HG03064 (cell line): Measurements from ENCODE around the gene BBOF1.
A peak's percentile ranks its signal among the peaks of the same experiment; 100 is the strongest.
"Not testable (repeated sequence)": the region's sequence is repeated elsewhere in the genome, so short reads cannot be mapped to it uniquely, and the experiment has no call there.

Source experiments
- ATAC-seq: cut with Tn5 transposase; IDR thresholded peaks from one replicate; pipeline ENCODE4 v1.9.1; 2021; ENCODE audit warnings: low read depth; ENCODE audit not compliant: unreplicated experiment

The BBOF1 gene

DNA sequence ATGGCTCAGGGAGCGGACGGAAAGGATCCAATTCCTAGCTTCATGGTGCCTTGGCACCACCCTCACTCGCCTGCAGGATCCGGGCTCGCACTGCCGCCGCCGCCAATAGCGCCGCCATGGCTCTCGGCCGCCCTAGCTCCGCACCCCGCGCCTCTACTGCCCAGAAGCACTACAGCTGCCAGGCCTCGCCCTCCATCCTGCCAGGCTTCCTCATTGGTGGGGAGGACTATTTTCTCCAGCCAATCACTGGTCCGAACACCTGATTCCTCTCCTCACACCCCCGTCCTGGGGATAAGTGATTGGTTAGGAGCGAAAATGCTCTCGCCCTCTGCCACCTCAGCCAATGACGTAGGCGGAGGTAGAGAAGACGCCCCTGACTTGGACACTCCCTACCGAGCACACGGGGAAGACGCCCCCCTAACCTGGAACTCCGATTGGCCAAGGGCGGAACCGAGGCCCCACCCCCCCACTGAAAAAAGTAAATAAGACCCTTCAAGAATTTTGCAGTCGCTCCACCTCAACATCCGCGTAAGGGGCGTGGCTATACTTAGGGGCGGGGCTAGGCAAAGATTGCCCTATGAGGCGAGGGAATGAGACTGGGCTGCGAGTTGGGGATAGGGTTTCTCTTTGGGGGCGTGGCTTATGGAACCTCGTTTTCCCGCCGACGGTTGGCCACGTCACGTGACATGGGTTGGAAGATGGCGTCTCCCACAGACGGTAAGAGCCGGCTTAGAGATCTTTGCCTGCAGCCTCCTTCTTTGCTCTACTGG, 65.3 kb downstream of the BBOF1 start, which contains the start of the genes ALDH6A1 and LIN52:
Gene ALDH6A1 (minus strand): TSS at position 177 of the 770 bp plus-strand sequence. CDS start 59 bp downstream, at position 118.
Gene LIN52 (plus strand): TSS at position 680 of the 770 bp plus-strand sequence. CDS start 19 bp downstream, at position 699.
- ATAC-seq = peak; percentile 94

- no peak for ATAC-seq
Observed at GRCh38 chr14:74085047-74085637, 66.0 kb downstream of the BBOF1 start.

DNA sequence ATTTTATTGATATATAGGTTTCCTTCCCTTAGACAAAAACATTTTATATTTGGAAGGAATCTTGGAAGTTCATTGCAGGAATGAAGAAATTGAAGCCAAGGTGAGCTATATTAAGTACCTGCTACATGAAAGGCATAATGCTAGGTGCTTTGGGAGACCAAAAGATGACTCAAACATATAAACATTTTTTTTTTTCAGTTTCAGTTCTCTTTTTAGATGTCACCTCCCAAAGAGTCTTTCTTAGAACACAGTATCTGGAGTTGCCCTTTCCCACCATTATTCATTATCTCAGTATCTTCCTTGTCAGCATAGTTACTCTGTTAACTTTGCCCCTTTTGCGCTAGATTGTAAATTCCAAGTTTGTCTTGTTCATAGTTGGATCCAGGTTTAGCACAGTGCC, 66.7 kb downstream of the BBOF1 start:
- no peak for ATAC-seq

DNA sequence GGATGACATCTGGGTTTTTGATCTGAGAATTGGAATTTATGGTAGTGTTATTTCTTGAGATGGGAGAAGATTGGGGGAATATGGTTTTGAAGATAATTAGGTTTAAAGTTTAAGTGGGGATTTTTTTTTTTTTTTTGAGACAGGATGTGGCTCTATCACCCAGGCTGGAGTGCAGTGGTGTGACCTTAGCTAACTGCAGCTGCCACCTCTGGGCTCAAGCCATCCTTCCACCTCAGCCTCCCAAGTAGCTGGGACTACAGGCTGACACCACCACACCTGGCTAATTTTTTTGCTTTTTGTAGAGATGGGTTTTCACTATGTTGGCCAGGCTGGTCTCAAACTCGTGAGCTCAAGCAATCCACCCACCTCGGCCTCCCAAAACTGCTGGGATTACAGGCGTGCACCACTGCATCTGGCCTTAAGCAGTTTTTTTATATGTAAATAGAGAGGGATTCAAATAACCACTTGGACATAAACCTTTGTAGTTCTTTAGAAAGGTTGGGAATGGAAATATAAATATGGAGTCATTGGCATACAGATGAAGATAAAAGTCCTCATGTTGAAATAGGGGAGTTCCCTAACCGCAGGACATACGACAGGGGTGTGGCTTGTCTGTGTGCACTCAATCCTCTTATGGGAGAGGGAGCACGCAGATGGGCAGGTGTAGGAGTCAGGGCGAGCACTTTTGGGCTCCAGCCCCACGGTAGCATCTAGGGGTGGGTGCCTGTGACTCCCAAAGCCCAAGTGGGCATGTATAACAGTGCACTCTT, 70.3 kb downstream of the BBOF1 start:
- no peak for ATAC-seq

DNA sequence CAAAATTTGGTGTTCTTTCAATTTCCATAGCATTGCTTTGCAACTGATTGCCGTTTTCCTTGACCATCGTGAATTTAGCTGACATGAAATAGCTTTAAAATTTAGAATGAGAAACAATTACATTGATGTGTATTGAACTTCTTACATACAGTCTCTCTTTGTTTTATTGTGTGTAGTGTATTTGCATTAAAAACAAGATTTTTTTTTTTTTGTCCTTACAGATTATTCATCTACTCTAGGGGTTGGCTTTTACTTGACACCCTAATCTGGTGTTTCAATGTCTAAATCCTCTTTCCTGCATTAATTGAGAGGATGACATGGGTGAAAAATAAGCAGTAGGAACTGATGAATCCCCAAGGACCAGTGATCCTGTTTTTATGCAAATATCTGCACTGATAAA, 86.2 kb downstream of the BBOF1 start:
- ATAC-seq = no peak

DNA sequence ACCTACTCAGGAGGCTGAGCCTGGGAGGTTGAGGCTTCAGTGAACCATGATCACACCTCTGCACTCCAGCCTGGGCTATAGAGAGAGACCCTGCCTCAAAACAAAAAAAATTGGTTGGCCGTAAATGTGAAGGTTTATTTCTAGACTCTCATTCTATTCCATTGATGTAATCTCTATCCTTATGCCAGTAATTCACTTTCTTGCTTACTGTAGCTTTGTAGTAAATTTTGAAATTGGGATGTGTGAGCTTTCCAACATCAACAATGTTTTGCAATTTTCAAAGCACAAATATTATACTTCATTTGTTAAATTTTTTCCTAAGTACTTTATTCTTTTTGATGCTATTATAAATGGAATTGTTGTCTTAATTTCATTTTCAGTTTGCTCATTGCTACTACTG, 90.2 kb downstream of the BBOF1 start:
- no peak for ATAC-seq

DNA sequence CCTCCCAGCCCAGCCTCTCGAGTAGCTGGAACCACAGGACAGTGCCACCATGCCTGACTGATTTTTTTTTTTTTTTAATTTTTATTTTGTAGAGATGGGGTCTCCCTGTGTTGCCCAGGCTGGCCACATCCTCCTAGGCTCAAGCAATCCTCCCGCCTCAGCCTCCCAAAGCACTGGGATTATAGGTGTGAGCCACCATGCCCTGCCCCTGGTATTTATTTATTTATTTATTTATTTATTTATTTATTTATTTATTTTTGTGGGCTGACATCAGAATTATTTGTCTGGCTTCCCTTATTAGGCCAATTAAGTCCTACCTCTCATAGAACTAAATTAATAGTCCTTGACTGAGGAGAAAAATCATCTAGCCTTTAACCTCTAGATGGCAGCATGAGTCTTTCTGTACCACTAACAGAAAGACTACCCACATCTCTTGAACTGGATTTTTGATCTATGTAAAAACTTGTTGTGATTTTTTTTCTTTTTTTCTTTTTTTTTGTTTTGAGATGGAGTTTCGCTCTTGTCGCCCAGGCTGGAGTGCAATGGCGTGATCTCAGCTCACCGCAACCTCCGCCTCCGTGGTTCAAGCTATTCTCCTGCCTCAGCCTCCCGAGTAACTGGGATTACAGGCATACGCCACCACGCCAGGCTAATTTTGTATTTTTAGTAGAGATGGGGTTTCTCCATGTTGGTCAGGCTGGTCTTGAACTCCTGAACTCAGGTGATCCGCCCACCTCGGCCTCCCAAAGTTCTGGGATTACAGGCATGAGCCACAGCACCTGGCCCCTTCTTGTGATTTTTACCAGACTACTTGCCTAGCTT, 92.5 kb downstream of the BBOF1 start:
- not testable (repeated sequence) for ATAC-seq
